Peyer's patch (tissue), 4 donors: Measurements from ENCODE around the gene INTS11.

Experiments
- CTCF ChIP-seq, 6 experiments: fragments of 450-650 bp in 4 of 6; fragments of 200-600 bp in 2 of 6; sonication (generic) in 1 of 6; IDR thresholded peaks; one replicate each; pipeline ENCODE4 v1.5.1; 2017 to 2019; ENCODE audit warnings: antibody characterized with exemption in 6 of 6, mild to moderate bottlenecking in 3 of 6, moderate library complexity in 1 of 6
- POLR2A ChIP-seq, 2 donors: fragments of 450-650 bp; IDR thresholded peaks; one replicate each; pipeline ENCODE4 v1.5.1; 2017; ENCODE audit warnings: antibody characterized with exemption in 2 of 2, mild to moderate bottlenecking in 2 of 2, moderate library complexity in 2 of 2

GRCh38 chr1:1294250-1294890 lies 30.1 kb downstream of the INTS11 start:
- no peak for TF ChIP-seq CTCF (IDR thresholded peaks at IDR 0.05)
- TF ChIP-seq POLR2A (IDR thresholded peaks at IDR 0.05): no peak
